ACHN (cell line): Measurements from ENCODE around the gene NECTIN4.
"Not testable (repeated sequence)": the region's sequence is repeated elsewhere in the genome, so short reads cannot be mapped to it uniquely, and the experiment has no call there.

ENCODE experiments used
- DNase-seq: peaks from one replicate; pipeline ENCODE4 v3.0.0-alpha.2; 2015
- in situ Hi-C: cut with HindIII; loops from 2 replicates; pipeline ENCODE4 v1.10.0; 2017; ENCODE audit warnings: low sequenced_read_pairs, low pct_ligation_motif_present, low pct_unique_long_range_greater_than_20kb

Gene NECTIN4

DNA sequence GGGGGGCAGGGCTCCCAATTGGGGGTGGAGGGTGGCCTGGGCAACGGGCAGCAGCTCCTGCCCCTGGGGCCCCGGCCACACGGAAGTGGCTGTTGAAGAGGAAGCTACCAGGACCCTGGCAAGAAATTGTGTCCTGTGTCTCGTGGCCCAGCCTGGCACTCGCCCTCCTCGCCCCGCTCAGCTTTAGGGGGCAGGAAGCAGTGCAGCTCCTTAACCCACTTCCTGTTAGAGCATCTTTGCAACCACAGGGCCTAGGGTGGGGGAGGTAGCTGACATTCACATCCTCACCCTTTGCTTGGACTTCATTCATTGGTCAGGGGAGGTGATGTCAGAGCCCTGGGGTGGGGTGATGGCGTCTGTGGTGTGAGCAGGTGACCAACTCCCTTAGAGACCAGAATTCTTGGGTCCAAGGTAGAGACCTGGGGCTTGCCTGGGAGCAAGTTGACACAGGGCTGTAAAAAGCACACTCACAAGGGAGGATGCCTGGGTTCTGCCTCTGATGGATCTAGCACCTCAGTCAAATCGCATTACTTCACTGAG is 19.6 kb downstream of the NECTIN4 start, which contains the start of gene ARHGAP30:
Gene ARHGAP30 (minus strand): TSS at position 161 of the 540 bp plus-strand sequence. CDS start 267 bp downstream, outside the sequence.
- no peak for DNase-seq
- in situ Hi-C loops, result no loop called here

DNA sequence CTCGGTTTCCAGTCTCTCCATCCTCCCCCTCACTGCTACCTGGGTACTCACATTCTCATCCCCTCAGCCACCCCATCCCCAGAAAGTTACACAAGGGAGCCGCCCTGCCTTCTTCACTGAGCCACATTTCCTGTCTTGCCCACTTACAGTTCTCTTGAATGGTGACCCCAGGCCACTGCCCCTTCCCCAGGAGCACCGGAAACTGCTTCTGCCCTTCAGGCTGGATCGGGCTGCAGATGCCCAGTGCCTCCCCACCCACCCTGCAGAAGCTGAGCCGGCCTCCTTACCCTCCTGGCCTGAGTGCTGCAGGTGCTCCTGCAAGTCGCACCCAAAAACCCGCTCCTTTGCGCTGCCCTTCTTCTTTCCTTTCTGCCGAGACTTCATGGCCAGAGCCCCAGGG is 20.1 kb downstream of the NECTIN4 start:
- in situ Hi-C loops, result no loop called here
- no peak for DNase-seq

GRCh38 chr1:161068306-161069234 is 20.8 kb downstream of the NECTIN4 start:
- in situ Hi-C loops, result no loop called here
- no peak for DNase-seq

DNA sequence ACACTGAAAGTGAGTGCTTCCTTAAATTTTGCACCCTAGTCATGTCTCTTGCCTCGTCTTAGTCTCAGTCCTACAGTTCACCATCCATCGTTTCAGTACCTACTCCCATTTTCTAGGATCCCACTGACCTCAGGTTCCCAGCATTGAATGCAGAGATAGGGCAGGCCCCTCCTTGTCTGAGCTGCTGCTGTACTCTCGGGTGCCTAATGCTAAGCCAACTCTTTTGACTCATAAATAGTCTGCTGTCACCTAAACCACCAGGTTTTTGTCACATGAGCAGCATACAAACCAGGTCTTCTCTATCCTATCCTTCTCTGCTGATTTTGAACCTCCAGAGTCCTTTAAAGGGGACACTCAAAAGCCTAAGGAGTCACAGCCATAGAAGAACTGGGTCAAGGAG is 22.7 kb downstream of the NECTIN4 start:
- in situ Hi-C loops, result no loop called here
- no peak for DNase-seq

GRCh38 chr1:161065681-161066080 is 23.7 kb downstream of the NECTIN4 start:
- DNase-seq, in situ Hi-C loops: not testable (repeated sequence)

DNA sequence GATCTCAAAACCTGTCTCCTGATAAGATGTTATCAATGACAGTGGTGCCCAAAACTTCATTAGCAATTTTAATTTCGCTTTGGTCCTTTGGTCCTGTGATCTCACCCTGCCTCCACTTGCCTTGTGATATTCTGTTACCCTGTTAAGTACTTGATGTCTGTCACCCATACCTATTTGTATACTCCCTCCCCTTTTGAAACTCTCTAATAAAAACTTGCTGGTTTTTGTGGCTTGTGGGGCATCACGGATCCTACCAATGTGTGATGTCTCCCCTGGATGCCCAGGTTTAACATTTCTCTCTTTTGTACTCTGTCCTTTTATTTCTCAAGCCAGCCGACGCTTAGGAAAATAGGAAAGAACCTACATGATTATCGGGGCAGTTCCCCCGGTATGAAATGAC is 25.4 kb downstream of the NECTIN4 start:
- DNase-seq, in situ Hi-C loops: not testable (repeated sequence)

- DNase-seq, result no peak
- in situ Hi-C loops, result no loop called here
Measured at GRCh38 chr1:161061419-161061818, 27.9 kb downstream of the NECTIN4 start.

DNA sequence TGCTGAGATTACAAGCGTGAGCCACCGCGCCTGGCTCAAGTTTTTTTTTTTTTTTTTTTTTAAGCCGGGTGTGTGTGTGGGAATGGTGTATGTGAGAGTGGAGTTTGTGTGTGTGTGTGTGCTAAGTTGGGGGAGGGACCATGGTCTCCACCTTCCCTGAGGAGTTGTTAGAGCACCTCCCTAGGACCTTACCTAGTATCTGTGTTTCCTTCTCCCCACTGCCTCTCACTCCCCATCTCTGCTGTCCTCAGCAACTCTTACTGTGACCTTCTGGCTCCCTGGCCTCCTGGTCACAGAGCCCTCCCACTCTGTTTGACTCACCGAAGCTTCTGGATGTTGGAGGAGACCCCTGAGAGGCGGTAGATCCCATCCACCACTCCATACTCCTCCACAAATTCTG is 30.1 kb downstream of the NECTIN4 start:
- in situ Hi-C loops, result no loop called here
- DNase-seq, result no peak

GRCh38 chr1:161054805-161055204 is 34.6 kb downstream of the NECTIN4 start:
- in situ Hi-C loops, result no loop called here
- no peak for DNase-seq

GRCh38 chr1:161054232-161054631 is 35.1 kb downstream of the NECTIN4 start:
- in situ Hi-C loops, result no loop called here
- DNase-seq, result no peak

- in situ Hi-C loops, result no loop called here
Measured at GRCh38 chr1:161052899-161053298, 36.5 kb downstream of the NECTIN4 start.

GRCh38 chr1:161051219-161051618 is 38.1 kb downstream of the NECTIN4 start:
- DNase-seq, result no peak
- in situ Hi-C loops, result no loop called here

More at GRCh38 chr1:161052899-161053298, 36.5 kb downstream of the NECTIN4 start:
- DNase-seq, result no peak

DNA sequence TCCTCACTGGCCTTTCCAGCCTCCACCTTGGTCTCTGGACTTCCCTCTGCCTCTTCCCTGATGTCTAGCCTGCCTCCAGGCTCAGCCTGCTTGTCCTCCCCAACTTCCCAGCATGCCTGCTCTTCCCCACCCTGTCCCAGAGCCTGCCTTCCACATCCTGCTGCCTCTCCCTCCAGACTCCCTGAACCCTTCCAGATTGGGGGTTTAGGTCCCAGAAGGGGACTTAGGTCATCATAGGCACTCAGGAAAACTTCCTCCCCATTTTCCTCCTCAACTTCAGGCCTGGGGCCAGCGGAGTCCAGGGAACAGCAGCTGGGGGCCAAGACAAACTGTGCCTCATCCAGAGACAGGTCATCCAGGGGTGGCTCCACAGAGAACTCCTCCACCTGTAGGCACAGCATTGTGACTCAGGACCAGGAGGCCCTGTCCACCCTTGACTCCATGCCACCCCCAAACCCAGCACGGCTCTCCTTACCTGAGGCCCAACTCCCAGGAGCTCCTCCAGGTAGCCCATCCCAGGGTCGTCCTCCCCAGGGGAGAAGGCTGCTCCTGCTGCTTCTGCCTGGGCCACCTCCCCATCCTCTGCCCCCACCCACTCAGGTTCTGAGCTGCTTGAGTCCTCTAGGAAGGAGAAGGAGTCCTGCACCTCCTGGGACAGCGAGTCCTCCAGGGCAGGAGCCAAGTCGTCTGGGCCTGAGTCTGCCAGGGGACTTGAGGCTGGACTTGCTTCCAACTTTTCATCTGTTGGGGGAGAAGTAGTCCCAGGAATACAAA is 40.2 kb downstream of the NECTIN4 start:
- in situ Hi-C loops, result no loop called here
- no peak for DNase-seq

DNA sequence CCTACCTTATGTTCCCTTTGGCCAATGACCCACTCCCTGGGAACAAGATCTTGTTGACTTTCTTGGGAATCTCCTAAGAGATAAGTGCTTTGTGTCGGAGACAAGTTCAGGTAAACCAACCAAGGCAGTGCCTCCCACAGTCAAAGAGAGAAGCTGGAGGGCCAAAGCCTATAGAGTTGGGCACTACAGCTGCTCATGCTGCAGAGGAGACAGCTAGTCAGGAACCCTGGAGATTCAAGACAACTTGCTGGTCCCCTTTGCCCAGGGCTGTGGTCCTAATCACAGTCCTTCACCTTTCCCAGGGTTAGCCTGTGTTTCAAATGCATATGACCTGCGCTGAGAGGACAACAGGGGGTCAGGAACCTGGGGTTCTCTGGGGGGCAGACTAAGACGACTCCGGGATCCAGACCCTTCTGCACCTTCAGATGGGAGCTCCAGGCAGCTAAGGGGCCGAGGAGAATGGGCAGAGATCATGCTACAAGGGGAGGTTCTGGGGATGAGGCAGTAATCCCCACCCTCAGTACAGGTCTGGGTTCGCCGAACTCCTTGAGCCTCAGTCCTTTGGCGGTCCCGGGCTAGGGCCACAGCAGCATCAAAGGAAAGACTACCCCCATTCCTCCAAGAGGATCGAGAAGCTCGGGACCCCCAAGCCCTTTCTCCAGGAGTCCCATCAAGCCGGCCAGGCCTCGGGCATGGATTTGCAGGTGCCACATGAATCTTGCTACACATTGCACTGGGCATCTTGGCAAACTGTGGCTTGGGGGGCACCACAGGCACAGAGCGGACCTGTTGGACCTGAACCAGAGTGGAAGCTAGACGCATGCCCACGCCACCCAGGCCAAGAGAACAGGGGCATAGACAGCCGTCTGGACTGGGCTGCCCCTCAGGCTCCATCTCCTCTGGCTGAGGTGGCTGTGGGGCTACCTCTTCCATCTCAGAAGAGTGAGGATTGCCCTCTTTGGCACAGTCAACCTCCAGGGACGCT is 41.6 kb downstream of the NECTIN4 start:
- no peak for DNase-seq
- in situ Hi-C loops, result no loop called here

- in situ Hi-C loops, result no loop called here
- no peak for DNase-seq
Measured at GRCh38 chr1:161046605-161047228, 42.6 kb downstream of the NECTIN4 start.

GRCh38 chr1:161045736-161046604 is 43.4 kb downstream of the NECTIN4 start, which contains the start of gene USF1:
Gene USF1 (minus strand): TSS chr1:161045977. CDS start chr1:161043275, 2,702 bp downstream.
- peak; percentile 97 for DNase-seq
- in situ Hi-C loops, result no loop called here
